Endothelial cell of umbilical vein (primary cell): Measurements from ENCODE around the gene GABBR2. TPM values are rescaled to one million over a fixed set of nuclear protein-coding genes. Genes with fewer than 3 reads are reported as not detected.
A peak's percentile ranks its signal among the peaks of the same experiment; 100 is the strongest.

ENCODE experiments used
- BruUV-seq: library from RNA; stranded (reverse); fragments of 400-500 nt; replicated peaks from 2 replicates; lab custom pipeline; 2021; lab: Mats Ljungman, UMichigan
- CTCF ChIA-PET: fragments of 300-600, 350-600 bp; sonication (Branson Sonifier 250); formaldehyde crosslinking; loops from one replicate; lab custom pipeline; 2021; ENCODE audit warnings: antibody characterized with exemption, inconsistent platforms; lab: Charles Lee
- POLR2A ChIA-PET: fragments of 300-600, 350-600 bp; sonication (Branson Sonifier 250); formaldehyde crosslinking; loops from one replicate; lab custom pipeline; 2021; ENCODE audit warnings: antibody characterized with exemption, inconsistent platforms; lab: Charles Lee
- DNase-seq: peaks from one replicate; pipeline ENCODE4 v3.0.0-alpha.2; 2011; ENCODE audit warnings: low read depth, low spot score
- FAIRE-seq: peaks from 2 replicates; lab custom pipeline; 2011; peaks lifted over from hg19 to GRCh38; lab: Jason Lieb, UNC
- H2AFZ ChIP-seq: 2 replicates; pipeline ENCODE4 v1.6.0; 2012; ENCODE audit warnings: low read depth, low read length, control low read depth, inconsistent platforms
- H3K27ac ChIP-seq: 2 replicates; pipeline ENCODE4 v1.5.1; 2011; ENCODE audit warnings: low read depth, mild to moderate bottlenecking, control low read depth, low read length, moderate library complexity; ENCODE audit not compliant: insufficient read depth
- H3K27me3 ChIP-seq, 2 experiments: 2 replicates each; pipeline versions ENCODE4 v1.6.0 to v1.6.1; 2011; ENCODE audit warnings: low read length in 2 of 2, mixed read lengths in 1 of 2; ENCODE audit not compliant: control insufficient read depth in 2 of 2, insufficient read depth in 2 of 2
- H3K36me3 ChIP-seq, 2 experiments: 2 replicates in 1 of 2; 3 replicates in 1 of 2; pipeline ENCODE4 v1.5.1; 2011; ENCODE audit warnings: low read length in 2 of 2, mild to moderate bottlenecking in 1 of 2, moderate library complexity in 1 of 2; ENCODE audit not compliant: control insufficient read depth in 2 of 2, insufficient read depth in 2 of 2; ENCODE audit errors: extremely low read depth in 1 of 2
- H3K4me1 ChIP-seq: 3 replicates; pipeline ENCODE4 v1.5.1; 2011; ENCODE audit warnings: mild to moderate bottlenecking, low read length; ENCODE audit not compliant: control insufficient read depth, insufficient read depth; ENCODE audit errors: extremely low read depth
- H3K4me2 ChIP-seq: 2 replicates; pipeline ENCODE4 v1.6.1; 2011; ENCODE audit warnings: low read length, control low read depth, mixed read lengths; ENCODE audit not compliant: insufficient read depth
- H3K4me3 ChIP-seq, 3 experiments: fragments of 200-600 bp in 1 of 3; sonication (generic), shearing (Covaris generic) in 1 of 3; replicated peaks in 1 of 3; 2 replicates each; pipeline ENCODE4 v1.5.1; 2011 to 2016; ENCODE audit warnings: control low read depth in 3 of 3, low read length in 3 of 3, mild to moderate bottlenecking in 2 of 3, inconsistent platforms in 1 of 3, low read depth in 1 of 3, moderate library complexity in 1 of 3; ENCODE audit not compliant: insufficient read depth in 1 of 3
- H3K79me2 ChIP-seq: 2 replicates; pipeline ENCODE4 v1.6.0; 2012; ENCODE audit warnings: low read length, inconsistent platforms; ENCODE audit not compliant: control insufficient read depth, insufficient read depth
- H3K9ac ChIP-seq: replicated peaks from 2 replicates; pipeline ENCODE3; 2011; ENCODE audit warnings: low read length, control low read depth; ENCODE audit not compliant: insufficient read depth; ENCODE audit errors: extremely low read depth
- H3K9me1 ChIP-seq: replicated peaks from 3 replicates; pipeline ENCODE4 v1.6.0; 2011; ENCODE audit warnings: mild to moderate bottlenecking, low read length; ENCODE audit not compliant: control insufficient read depth, insufficient read depth; ENCODE audit errors: extremely low read depth
- H3K9me3 ChIP-seq: replicated peaks from 2 replicates; pipeline ENCODE4 v1.5.1; 2012; ENCODE audit warnings: low read length, inconsistent platforms; ENCODE audit not compliant: control insufficient read depth, insufficient read depth
- H4K20me1 ChIP-seq: replicated peaks from 2 replicates; pipeline ENCODE3; 2011; ENCODE audit warnings: mild to moderate bottlenecking, low read length; ENCODE audit not compliant: control insufficient read depth, insufficient read depth; ENCODE audit errors: extremely low read depth
- EZH2 ChIP-seq: IDR thresholded peaks from 2 replicates; pipeline ENCODE4 v1.6.1; 2012; ENCODE audit warnings: borderline replicate concordance, low read depth, mild to moderate bottlenecking, moderate library complexity, low read length, inconsistent platforms; ENCODE audit not compliant: severe bottlenecking
- GATA2 ChIP-seq: IDR thresholded peaks from 2 replicates; pipeline ENCODE4 v1.7.0; 2011; ENCODE audit warnings: low read depth, mild to moderate bottlenecking, moderate library complexity, mixed read lengths, low read length; ENCODE audit not compliant: insufficient read length, insufficient read depth
- JUN ChIP-seq: IDR thresholded peaks from 2 replicates; pipeline ENCODE4 v1.6.1; 2011; ENCODE audit warnings: borderline replicate concordance, low read depth; ENCODE audit not compliant: insufficient read length, insufficient read depth
- POLR2A ChIP-seq: IDR thresholded peaks from 2 replicates; pipeline ENCODE4 v1.6.1; 2012; ENCODE audit warnings: low read depth, mild to moderate bottlenecking, control low read depth, low read length
- POLR2AphosphoS5 ChIP-seq: IDR thresholded peaks from 2 replicates; pipeline ENCODE4 v1.6.1; 2012; ENCODE audit warnings: low read depth, mild to moderate bottlenecking, control low read depth, low read length, moderate library complexity; ENCODE audit not compliant: insufficient read depth
- dilution Hi-C: fragments of 300-500 bp; cut with MboI; formaldehyde crosslinking; loops from one replicate; pipeline ENCODE4 v1.15.0; 2019; ENCODE audit warnings: low sequenced_read_pairs; ENCODE audit not compliant: extremely low pct_ligation_motif_present
- intact Hi-C: fragments of 100-400 bp; cut with micrococcal nuclease; formaldehyde crosslinking; loops from one replicate; pipeline ENCODE4 v1.10.0; 2022
- polyA plus RNA-seq, 4 experiments: library from polyadenylated mRNA; depleted of rRNA in 3 of 4; stranded (reverse) in 3 of 4; unstranded in 1 of 4; fragments of >200 nt; gene quantifications; 2 replicates each; pipeline versions ENCODE4 v1.2.1 to v1.2.3, GENCODE V29; 2011 to 2012; ENCODE audit warnings: missing spikeins in 1 of 4
- total RNA-seq: library from RNA; stranded (reverse); gene quantifications from 2 replicates; pipeline ENCODE4 v1.2.3, GENCODE V29; 2021
- TF ChIP-seq, protein P1 (sequence below), 2 donors: IDR thresholded peaks; 1 replicate in 1 of 2; 2 replicates in 1 of 2; pipeline ENCODE4 v1.5.1; 2011; ENCODE audit warnings: low read length in 2 of 2, mild to moderate bottlenecking in 2 of 2, moderate library complexity in 2 of 2, control low read depth in 1 of 2, inconsistent platforms in 1 of 2, low read depth in 1 of 2; ENCODE audit not compliant: insufficient read depth in 1 of 2; ENCODE audit errors: extremely low read depth in 1 of 2
- TF ChIP-seq, protein P2 (sequence below): IDR thresholded peaks from 2 replicates; pipeline ENCODE4 v1.6.1; 2011; ENCODE audit not compliant: insufficient read depth, insufficient read length

Gene GABBR2
- total and polyA plus RNA-seq, 2 donors (not counting 3 experiments of a cell fraction or from before 2014, with no cell fraction given) = 1.1 to 9.2 TPM

DNA sequence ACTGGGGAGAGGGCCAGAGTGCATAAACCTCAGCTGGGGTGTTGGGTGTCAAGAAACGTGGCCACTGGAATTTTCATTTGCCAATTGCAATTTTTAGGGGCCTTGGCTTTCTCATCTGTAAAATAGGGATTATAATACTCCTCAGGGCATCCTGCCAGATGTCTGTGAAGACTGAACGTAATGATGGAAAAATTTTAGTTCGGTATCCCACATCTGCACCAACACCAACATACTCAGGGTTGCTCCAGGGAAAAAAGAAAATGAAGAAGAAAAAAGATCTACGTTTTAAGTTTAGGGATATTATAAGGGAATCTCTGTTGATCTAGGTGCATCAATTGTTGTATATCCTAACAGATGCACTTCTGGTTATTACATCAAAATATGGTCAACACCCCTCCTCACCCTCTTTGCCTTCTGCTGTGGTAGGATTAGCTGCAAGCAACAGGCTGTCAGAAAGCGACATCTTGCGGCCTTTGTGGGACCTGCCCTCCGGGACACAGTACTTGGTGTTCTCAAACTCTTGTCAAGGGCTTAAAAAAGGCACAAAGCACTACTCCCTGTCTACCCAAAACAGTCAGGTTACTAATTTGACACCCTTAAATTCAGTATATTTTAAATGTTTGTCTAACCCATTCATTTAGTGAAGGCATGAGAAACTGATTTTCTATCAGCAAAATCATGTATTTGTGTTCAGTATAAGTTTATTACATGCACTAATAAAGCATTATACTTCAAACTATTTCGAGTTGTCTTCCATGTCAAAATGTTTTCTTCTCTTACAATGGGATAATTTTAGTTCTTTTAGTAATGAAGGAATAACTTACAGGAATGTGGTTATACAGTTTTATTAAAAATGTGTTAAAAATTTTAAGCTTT lies 445.0 kb downstream of the GABBR2 start:
- TF ChIP-seq GATA2 (no peak), EZH2 (no peak), POLR2AphosphoS5 (no peak), POLR2A (no peak), JUN (no peak)
- TF ChIP-seq, protein P1, sequence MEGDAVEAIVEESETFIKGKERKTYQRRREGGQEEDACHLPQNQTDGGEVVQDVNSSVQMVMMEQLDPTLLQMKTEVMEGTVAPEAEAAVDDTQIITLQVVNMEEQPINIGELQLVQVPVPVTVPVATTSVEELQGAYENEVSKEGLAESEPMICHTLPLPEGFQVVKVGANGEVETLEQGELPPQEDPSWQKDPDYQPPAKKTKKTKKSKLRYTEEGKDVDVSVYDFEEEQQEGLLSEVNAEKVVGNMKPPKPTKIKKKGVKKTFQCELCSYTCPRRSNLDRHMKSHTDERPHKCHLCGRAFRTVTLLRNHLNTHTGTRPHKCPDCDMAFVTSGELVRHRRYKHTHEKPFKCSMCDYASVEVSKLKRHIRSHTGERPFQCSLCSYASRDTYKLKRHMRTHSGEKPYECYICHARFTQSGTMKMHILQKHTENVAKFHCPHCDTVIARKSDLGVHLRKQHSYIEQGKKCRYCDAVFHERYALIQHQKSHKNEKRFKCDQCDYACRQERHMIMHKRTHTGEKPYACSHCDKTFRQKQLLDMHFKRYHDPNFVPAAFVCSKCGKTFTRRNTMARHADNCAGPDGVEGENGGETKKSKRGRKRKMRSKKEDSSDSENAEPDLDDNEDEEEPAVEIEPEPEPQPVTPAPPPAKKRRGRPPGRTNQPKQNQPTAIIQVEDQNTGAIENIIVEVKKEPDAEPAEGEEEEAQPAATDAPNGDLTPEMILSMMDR (IDR thresholded peaks at IDR 0.05; ENCODE audit: extremely low read depth in 1 of 2, insufficient read depth in 1 of 2, low read depth in 1 of 2, low read length in 2 of 2) = peak; percentile 90 to 92
- TF ChIP-seq, protein P2, sequence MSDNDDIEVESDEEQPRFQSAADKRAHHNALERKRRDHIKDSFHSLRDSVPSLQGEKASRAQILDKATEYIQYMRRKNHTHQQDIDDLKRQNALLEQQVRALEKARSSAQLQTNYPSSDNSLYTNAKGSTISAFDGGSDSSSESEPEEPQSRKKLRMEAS = no peak
- H3K27ac ChIP-seq = no peak overlapping the region
- DNase-seq = peak; percentile 82
- no peaks in the 10 kb centered on the region for H3K9me1 ChIP-seq
- H3K4me2 ChIP-seq = no peak overlapping the region
- ChIA-PET CTCF (interaction anchor here (0.6 to 3.3 kb wide), 23 partner anchors 8 to 529 kb away, joined by 3 to 90 read pairs (median 5); partner anchors contain the start of genes CORO2A, TBC1D2, TRIM14 and TRMO), POLR2A (no interaction called here)
- BruUV-seq = no TSS peak
- FAIRE-seq = peak; percentile 81
- dilution Hi-C loops (no loop called here), intact Hi-C loops (loop anchor here (1.0 to 5.0 kb wide), 5 partner anchors 58 to 551 kb away; partner anchors contain the start of gene TRIM14)
- H3K4me1 ChIP-seq = no peaks in the 10 kb centered on the region
- H3K36me3 ChIP-seq = no peaks in the 10 kb centered on the region
- no peaks in the 10 kb centered on the region for H3K27me3 ChIP-seq
- H3K4me3 ChIP-seq = no peak overlapping the region
- no peaks in the 10 kb centered on the region for H3K9me3 ChIP-seq
- H2AFZ ChIP-seq = no peak overlapping the region
- no peaks in the 10 kb centered on the region for H4K20me1 ChIP-seq
- no peaks in the 10 kb centered on the region for H3K79me2 ChIP-seq
- no peak overlapping the region for H3K9ac ChIP-seq
